ENCODE results near the gene DSG4. TPM values are rescaled to one million over a fixed set of nuclear protein-coding genes. Genes with fewer than 3 reads are reported as not detected.

The DSG4 gene
- total and polyA plus RNA-seq, 9 of the 15 experiments (the other 6 are each of a cell fraction or from before 2014, with no cell fraction given): not detected

DNA sequence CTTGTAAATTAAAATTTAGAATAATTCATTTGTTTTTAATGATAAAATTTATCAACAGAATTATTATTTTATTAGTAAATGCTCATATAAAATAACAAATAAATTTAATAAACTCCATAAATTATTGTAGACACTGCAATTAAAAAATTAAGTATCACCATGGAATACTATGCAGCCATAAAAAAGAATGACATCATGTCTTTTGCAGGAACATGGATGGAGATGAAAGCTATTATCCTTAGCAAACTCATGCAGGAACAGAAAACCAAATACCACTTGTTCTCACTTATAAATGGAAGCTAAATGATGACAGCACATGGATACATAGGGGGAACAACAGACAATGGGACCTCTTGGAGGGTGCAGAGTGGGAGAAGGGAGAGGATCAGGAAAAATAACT lies 41.3 kb downstream of the DSG4 start:
- H3K27ac ChIP-seq (ENCODE audit: extremely low read depth, low read depth, low read length): no peak overlapping the region
- no peak overlapping the region for H2AFZ ChIP-seq (ENCODE audit: low read depth, low read length)
- CTCF ChIA-PET (ENCODE audit: low intra/inter-chr PET ratio): no interaction called here
- DNase-seq (ENCODE audit: extremely low read depth in 1 of 4, low spot score in 3 of 4): no peak
- FAIRE-seq: no peak
- no peak overlapping the region for H3K4me2 ChIP-seq (ENCODE audit: insufficient read depth, low read length)
- peaks cover 0 to 5% of the 10 kb centered on the region in 2 experiments; a peak in 1 of 5 replicates for H3K4me1 ChIP-seq (replicated peaks in 1 of 2; ENCODE audit: control insufficient read depth in 2 of 2, insufficient read depth in 2 of 2, low read length in 2 of 2)
- H3K79me2 ChIP-seq (ENCODE audit: control insufficient read depth, insufficient read depth, low read length): no peaks in the 10 kb centered on the region
- H4K20me1 ChIP-seq (replicated peaks; ENCODE audit: control insufficient read depth, insufficient read depth, low read length): no peaks in the 10 kb centered on the region
- no TSS peak for BruUV-seq (replicated peaks)
- TF ChIP-seq, protein P1, sequence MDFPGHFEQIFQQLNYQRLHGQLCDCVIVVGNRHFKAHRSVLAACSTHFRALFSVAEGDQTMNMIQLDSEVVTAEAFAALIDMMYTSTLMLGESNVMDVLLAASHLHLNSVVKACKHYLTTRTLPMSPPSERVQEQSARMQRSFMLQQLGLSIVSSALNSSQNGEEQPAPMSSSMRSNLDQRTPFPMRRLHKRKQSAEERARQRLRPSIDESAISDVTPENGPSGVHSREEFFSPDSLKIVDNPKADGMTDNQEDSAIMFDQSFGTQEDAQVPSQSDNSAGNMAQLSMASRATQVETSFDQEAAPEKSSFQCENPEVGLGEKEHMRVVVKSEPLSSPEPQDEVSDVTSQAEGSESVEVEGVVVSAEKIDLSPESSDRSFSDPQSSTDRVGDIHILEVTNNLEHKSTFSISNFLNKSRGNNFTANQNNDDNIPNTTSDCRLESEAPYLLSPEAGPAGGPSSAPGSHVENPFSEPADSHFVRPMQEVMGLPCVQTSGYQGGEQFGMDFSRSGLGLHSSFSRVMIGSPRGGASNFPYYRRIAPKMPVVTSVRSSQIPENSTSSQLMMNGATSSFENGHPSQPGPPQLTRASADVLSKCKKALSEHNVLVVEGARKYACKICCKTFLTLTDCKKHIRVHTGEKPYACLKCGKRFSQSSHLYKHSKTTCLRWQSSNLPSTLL (IDR thresholded peaks at IDR 0.05): no peak
- TF ChIP-seq ZNF589 (CRISPR knock-in tag; IDR thresholded peaks at IDR 0.05; ENCODE audit: low read depth) (no peak), ZNF436 (CRISPR knock-in tag; IDR thresholded peaks at IDR 0.05) (no peak), HDGF (IDR thresholded peaks at IDR 0.05) (no peak), PYGO2 (tag; IDR thresholded peaks at IDR 0.05) (no peak), NFIX (CRISPR knock-in tag; IDR thresholded peaks at IDR 0.05; ENCODE audit: low read depth) (no peak), CUX1 (CRISPR knock-in tag; IDR thresholded peaks at IDR 0.05) (no peak), HNRNPL (IDR thresholded peaks at IDR 0.05; ENCODE audit: low read depth, low read length) (no peak), ZNF146 (CRISPR knock-in tag; IDR thresholded peaks at IDR 0.05; ENCODE audit: unreplicated experiment) (peak; percentile 87), POLR3G (IDR thresholded peaks at IDR 0.05; ENCODE audit: extremely low read depth, insufficient read length, insufficient replicate concordance) (no peak), ZNF785 (CRISPR knock-in tag; IDR thresholded peaks at IDR 0.05) (no peak), CGGBP1 (CRISPR knock-in tag; IDR thresholded peaks at IDR 0.05) (no peak), RBM25 (IDR thresholded peaks at IDR 0.05; ENCODE audit: low read depth, low read length, severe bottlenecking) (peak; percentile 16)
- TF ChIP-seq, protein P2, sequence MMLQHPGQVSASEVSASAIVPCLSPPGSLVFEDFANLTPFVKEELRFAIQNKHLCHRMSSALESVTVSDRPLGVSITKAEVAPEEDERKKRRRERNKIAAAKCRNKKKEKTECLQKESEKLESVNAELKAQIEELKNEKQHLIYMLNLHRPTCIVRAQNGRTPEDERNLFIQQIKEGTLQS (IDR thresholded peaks at IDR 0.05): 0 out of 2 replicates have a peak, but pooled peaks have one; percentile 9
- TF ChIP-seq, protein P2 (CRISPR knock-in tag; conservative IDR thresholded peaks at IDR 0.05): no peak
- no peaks in the 10 kb centered on the region for H3K9me1 ChIP-seq (ENCODE audit: control insufficient read depth, insufficient read depth, low read length)
- ATAC-seq: no peak
- no peak overlapping the region for H3K9ac ChIP-seq (ENCODE audit: insufficient read depth in 1 of 2, low read depth in 2 of 2, low read length in 2 of 2)
- H3K27me3 ChIP-seq (ENCODE audit: control insufficient read depth in 2 of 2, insufficient read depth in 2 of 2, low read length in 2 of 2): no peaks in the 10 kb centered on the region
- no peaks in the 10 kb centered on the region for H3K36me3 ChIP-seq (ENCODE audit: control insufficient read depth, insufficient read depth, low read length)
- intact Hi-C loops (cut with micrococcal nuclease): no loop called here
- H3K9me3 ChIP-seq (replicated peaks; ENCODE audit: control insufficient read depth, insufficient read depth, low read depth, low read length): no peaks in the 10 kb centered on the region
- POLR2A ChIA-PET: no interaction called here
- in situ Hi-C loops (cut with MboI): no loop called here
- no peak overlapping the region for H3K4me3 ChIP-seq

Data from K562 (cell line).